Lower leg skin (tissue), 4 donors: Measurements from ENCODE around the gene SH2D4B. TPM values are rescaled to one million over a fixed set of nuclear protein-coding genes. Genes with fewer than 3 reads are reported as not detected.

Experiments
- DNase-seq, 2 donors: peaks; one replicate each; pipeline ENCODE4 v3.0.0-alpha.2; 2019; ENCODE audit warnings: low spot score in 2 of 2
- H3K4me3 ChIP-seq: fragments of 200-600 bp; sonication (generic); 2 replicates; pipeline ENCODE4 v1.5.1; 2017; ENCODE audit warnings: mild to moderate bottlenecking, low read depth; ENCODE audit not compliant: poor library complexity, severe bottlenecking
- CTCF ChIP-seq, 3 donors: fragments of 450-650 bp; IDR thresholded peaks; one replicate each; pipeline ENCODE4 v1.5.1; 2016; ENCODE audit warnings: antibody characterized with exemption in 3 of 3, mild to moderate bottlenecking in 3 of 3, moderate library complexity in 2 of 3
- POLR2A ChIP-seq, 2 donors: fragments of 450-650 bp; IDR thresholded peaks; one replicate each; pipeline ENCODE4 v1.6.1; 2016 to 2017; ENCODE audit warnings: antibody characterized with exemption in 2 of 2, mild to moderate bottlenecking in 1 of 2, moderate library complexity in 1 of 2
- WGBS, 2 donors: methylation state at CpG; one replicate each; pipeline ENCODE4 v1.1.5; 2018; 5-methylcytosine and 5-hydroxymethylcytosine counted together
- intact Hi-C: fragments of 100-400 bp; cut with DNase I; formaldehyde crosslinking; loops from one replicate; pipeline ENCODE4 v1.15.0; 2023; ENCODE audit warnings: low total_unique reads
- total RNA-seq, 4 donors: library from RNA; depleted of rRNA; stranded (reverse); fragments of >200 nt; gene quantifications; one replicate each; pipeline ENCODE4 v1.1.0, GENCODE V29; 2016

The SH2D4B gene
- total RNA-seq, 4 donors from 2014 or later: 0.13 TPM; not detected in 3

DNA sequence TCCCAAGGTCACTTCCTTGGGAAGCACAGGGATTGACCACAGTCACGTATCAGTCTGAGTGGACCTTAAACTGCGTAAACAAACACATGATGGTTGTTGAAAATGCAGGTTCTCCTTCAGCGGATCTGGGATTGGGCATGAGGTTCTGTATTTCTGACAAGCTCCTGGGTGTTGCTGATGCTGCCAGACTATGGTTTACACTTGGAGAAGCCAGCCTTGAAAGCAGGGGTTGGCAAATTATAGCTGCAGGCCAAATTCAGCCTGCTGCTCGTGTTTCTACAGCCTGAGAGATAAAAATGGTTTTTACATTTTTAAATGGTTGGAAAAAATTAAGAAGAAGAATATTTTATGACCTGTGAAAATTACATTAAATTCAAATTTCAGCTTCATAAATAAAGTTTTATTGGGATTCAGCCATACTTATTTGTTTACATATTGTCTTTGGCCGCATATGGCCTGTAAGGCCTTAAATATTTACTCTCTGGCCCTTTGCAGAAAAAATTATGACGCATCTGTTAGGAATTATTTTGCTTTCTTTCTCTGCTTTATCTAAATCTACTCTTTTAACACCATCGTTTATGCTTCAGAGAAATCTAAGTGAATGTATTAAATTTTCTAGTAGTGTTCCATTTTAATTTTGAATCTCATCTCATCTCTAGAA lies 109.6 kb downstream of the SH2D4B start:
- WGBS, 2 donors: 74 to 77% methylated on average over 7 of the region's 7 CpGs
- TF ChIP-seq CTCF (IDR thresholded peaks at IDR 0.05) (no peak), POLR2A (IDR thresholded peaks at IDR 0.05) (no peak)
- DNase-seq: no peak
- no peak overlapping the region for H3K4me3 ChIP-seq
- intact Hi-C loops: no loop called here

GRCh38 chr10:80648106-80648505 lies 110.4 kb downstream of the SH2D4B start:
- WGBS, 2 donors: 54 to 60% methylated on average over 5 of the region's 5 CpGs
- no peak for TF ChIP-seq POLR2A (IDR thresholded peaks at IDR 0.05)
- TF ChIP-seq CTCF (IDR thresholded peaks at IDR 0.05): no peak
- no peak for DNase-seq
- H3K4me3 ChIP-seq: no peak overlapping the region
- intact Hi-C loops: no loop called here

GRCh38 chr10:80649183-80649582 lies 111.5 kb downstream of the SH2D4B start:
- no peak overlapping the region for H3K4me3 ChIP-seq
- intact Hi-C loops: no loop called here
- TF ChIP-seq POLR2A (IDR thresholded peaks at IDR 0.05) (no peak), CTCF (IDR thresholded peaks at IDR 0.05) (no peak)
- WGBS, 2 donors: 91 to 94% methylated on average over 6 of the region's 6 CpGs
- DNase-seq: no peak

DNA sequence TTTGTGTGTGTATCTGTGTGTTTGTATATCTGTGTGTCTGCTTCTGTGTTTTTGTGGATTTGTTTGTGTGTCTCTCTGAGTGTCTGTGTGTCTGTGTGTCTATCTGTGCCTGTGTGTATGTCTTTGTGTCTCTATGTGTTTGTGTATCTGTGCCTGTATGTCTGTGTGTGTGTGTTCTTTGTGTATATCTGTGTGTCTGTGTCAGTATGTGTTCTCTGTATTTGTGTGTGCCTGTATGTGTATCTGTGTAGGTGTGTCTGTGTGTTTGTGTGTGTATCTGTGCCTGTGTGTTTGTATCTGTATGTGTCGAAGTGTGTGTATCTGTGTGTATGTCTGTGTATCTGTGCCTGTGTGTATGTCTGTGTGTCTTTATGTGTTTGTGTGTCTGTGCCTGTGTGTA lies 118.2 kb downstream of the SH2D4B start:
- no peak for DNase-seq
- H3K4me3 ChIP-seq: no peak overlapping the region
- TF ChIP-seq POLR2A (IDR thresholded peaks at IDR 0.05) (no peak), CTCF (IDR thresholded peaks at IDR 0.05) (no peak)
- intact Hi-C loops: loop anchor here (5.0 kb wide), 1 partner anchor 1751 kb away; no protein-coding TSS in a partner anchor
- 85 to 100% methylated on average over 1 of the region's 1 CpG for WGBS, 2 donors

- DNase-seq: no peak
- intact Hi-C loops: loop anchor here (5.0 kb wide), 1 partner anchor 1749 kb away; no protein-coding TSS in a partner anchor
- no peak overlapping the region for H3K4me3 ChIP-seq
- 92 to 96% methylated on average over 6 of the region's 6 CpGs for WGBS, 2 donors
- TF ChIP-seq POLR2A (IDR thresholded peaks at IDR 0.05) (no peak), CTCF (IDR thresholded peaks at IDR 0.05) (no peak)
These were observed 120.4 kb downstream of the SH2D4B start for GRCh38 chr10:80658068-80658467.

DNA sequence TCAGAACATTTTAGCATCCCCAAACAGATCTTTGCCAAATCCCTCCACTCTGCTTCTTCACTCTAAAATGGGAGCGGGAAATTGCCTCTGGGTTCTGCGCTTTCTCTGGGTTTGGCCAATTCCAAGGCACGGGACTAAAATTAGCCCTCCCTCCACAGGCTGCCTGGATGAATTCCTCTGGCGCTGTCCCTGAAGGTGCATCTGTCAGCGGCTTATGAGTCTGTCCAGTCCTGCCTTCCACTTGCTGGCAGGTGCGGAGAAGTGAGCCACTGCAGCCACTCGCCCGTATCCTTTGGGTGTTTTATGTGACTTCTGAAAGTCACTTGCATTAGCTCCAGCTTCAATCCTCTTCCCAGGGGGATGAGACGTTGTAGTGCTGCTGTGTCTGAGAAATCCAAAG lies 121.6 kb downstream of the SH2D4B start:
- H3K4me3 ChIP-seq: no peak overlapping the region
- DNase-seq: no peak
- TF ChIP-seq CTCF (IDR thresholded peaks at IDR 0.05): no peak
- TF ChIP-seq POLR2A (IDR thresholded peaks at IDR 0.05): no peak
- WGBS, 2 donors: 84 to 85% methylated on average over 9 of the region's 9 CpGs
- intact Hi-C loops: loop anchor here (5.0 kb wide), 1 partner anchor 1748 kb away; no protein-coding TSS in a partner anchor
